GM12878 (cell line): Measurements from ENCODE around the gene GABRB3. TPM values are rescaled to one million over a fixed set of nuclear protein-coding genes. Genes with fewer than 3 reads are reported as not detected.

Experiments used
- ATAC-seq: fragments of 200-7000 bp; cut with Tn5 transposase; 3 replicates; pipeline ENCODE4 v1.9.1; 2020; ENCODE audit warnings: mild to moderate bottlenecking, moderate library complexity
- BruUV-seq: library from RNA; stranded (reverse); fragments of 400-500 nt; replicated peaks from 2 replicates; lab custom pipeline; 2021; lab: Mats Ljungman, UMichigan
- CTCF ChIA-PET: fragments of 300-600 bp; sonication (Branson Sonifier 250); formaldehyde crosslinking; extraction: SDS; loops from one replicate; lab custom pipeline; 2021; ENCODE audit warnings: inconsistent platforms; lab: Yijun Ruan, JAX
- POLR2A ChIA-PET: fragments of 350-600 bp; formaldehyde crosslinking; extraction: SDS; loops from one replicate; lab custom pipeline; 2021; ENCODE audit warnings: inconsistent platforms; lab: Charles Lee
- RAD21 ChIA-PET: fragments of 300-600 bp; sonication (Branson Sonifier 250); formaldehyde crosslinking; loops from one replicate; lab custom pipeline; 2023; ENCODE audit warnings: antibody characterized with exemption; ENCODE audit not compliant: unreplicated experiment; lab: Charles Lee
- SMC1A ChIA-PET: fragments of 300-600 bp; sonication (Branson Sonifier 250); formaldehyde crosslinking; loops from one replicate; lab custom pipeline; 2023; ENCODE audit not compliant: unreplicated experiment, uncharacterized antibody; lab: Charles Lee
- DNase-seq: peaks from one replicate; pipeline ENCODE4 v3.0.0-alpha.2; 2011; ENCODE audit warnings: low read depth, low spot score
- FAIRE-seq: peaks from 3 replicates; lab custom pipeline; 2011; peaks lifted over from hg19 to GRCh38; lab: Jason Lieb, UNC
- H2AFZ ChIP-seq: 2 replicates; pipeline ENCODE4 v1.6.0; 2011; ENCODE audit warnings: low read depth, low read length, control low read depth; ENCODE audit not compliant: control insufficient read depth
- H3K27ac ChIP-seq: 2 replicates; pipeline ENCODE4 v1.5.1; 2011; ENCODE audit warnings: control low read depth; ENCODE audit not compliant: control insufficient read depth, insufficient read depth
- H3K27me3 ChIP-seq, 2 experiments: replicated peaks in 1 of 2; 2 replicates each; pipeline versions ENCODE4 v1.6.0 to v1.6.1; 2011; ENCODE audit warnings: low read length in 1 of 2; ENCODE audit not compliant: control insufficient read depth in 2 of 2, insufficient read depth in 2 of 2
- H3K36me3 ChIP-seq, 2 experiments: 2 replicates each; pipeline ENCODE4 v1.5.1; 2011; ENCODE audit warnings: low read length in 1 of 2; ENCODE audit not compliant: control insufficient read depth in 2 of 2, insufficient read depth in 2 of 2
- H3K4me1 ChIP-seq: 2 replicates; pipeline ENCODE4 v1.6.1; 2011; ENCODE audit warnings: mild to moderate bottlenecking, low read length, moderate library complexity, mixed read lengths; ENCODE audit not compliant: control insufficient read depth, insufficient read depth
- H3K4me2 ChIP-seq: 2 replicates; pipeline ENCODE4 v1.6.0; 2011; ENCODE audit warnings: control low read depth; ENCODE audit not compliant: control insufficient read depth, insufficient read depth
- H3K4me3 ChIP-seq: fragments of 200-600 bp; sonication (generic); 2 replicates; pipeline ENCODE4 v1.5.1; 2016
- H3K79me2 ChIP-seq: 2 replicates; pipeline ENCODE4 v1.6.0; 2011; ENCODE audit warnings: low read length; ENCODE audit not compliant: control insufficient read depth, insufficient read depth
- H3K9ac ChIP-seq: 2 replicates; pipeline ENCODE4 v1.8.0; 2011; ENCODE audit warnings: low read length, control low read depth, mixed read lengths; ENCODE audit not compliant: control insufficient read depth, insufficient read depth
- H3K9me3 ChIP-seq: replicated peaks from 3 replicates; pipeline ENCODE4 v1.5.1; 2011; ENCODE audit warnings: mild to moderate bottlenecking, low read length; ENCODE audit not compliant: control insufficient read depth, insufficient read depth
- H4K20me1 ChIP-seq: 2 replicates; pipeline ENCODE4 v1.6.0; 2011; ENCODE audit not compliant: control insufficient read depth, insufficient read depth
- ATF7 ChIP-seq: fragments of 450-650 bp; IDR thresholded peaks from 2 replicates; pipeline ENCODE4 v1.6.1; 2016; ENCODE audit warnings: low read depth, mild to moderate bottlenecking
- CREM ChIP-seq: IDR thresholded peaks from 2 replicates; pipeline ENCODE4 v1.6.1; 2014; ENCODE audit warnings: antibody characterized with exemption, low read depth
- HCFC1 ChIP-seq: fragments of 150-350 bp; IDR thresholded peaks from 2 replicates; pipeline ENCODE4 v1.6.1; 2014; ENCODE audit warnings: low read length
- KLF5 ChIP-seq: fragments of 450-650 bp; IDR thresholded peaks from 2 replicates; pipeline ENCODE4 v1.6.1; 2014; ENCODE audit warnings: mild to moderate bottlenecking; ENCODE audit not compliant: partially characterized antibody
- MYC ChIP-seq: IDR thresholded peaks from 2 replicates; pipeline ENCODE4 v1.6.1; 2011; ENCODE audit warnings: mild to moderate bottlenecking, low read length, moderate library complexity, inconsistent platforms; ENCODE audit not compliant: insufficient read depth, insufficient replicate concordance, insufficient read length, severe bottlenecking
- NFIC ChIP-seq: IDR thresholded peaks from 2 replicates; pipeline ENCODE4 v1.6.1; 2012; ENCODE audit warnings: low read depth, mild to moderate bottlenecking, inconsistent platforms, low read length, moderate library complexity
- PML ChIP-seq: IDR thresholded peaks from 2 replicates; pipeline ENCODE4 v1.6.1; 2012; ENCODE audit warnings: low read length, inconsistent platforms
- RAD21 ChIP-seq: IDR thresholded peaks from 2 replicates; pipeline ENCODE4 v1.6.1; 2011; ENCODE audit warnings: mild to moderate bottlenecking, low read depth, low read length, moderate library complexity; ENCODE audit not compliant: insufficient read depth
- SMAD5 ChIP-seq: IDR thresholded peaks from 2 replicates; pipeline ENCODE4 v1.6.1; 2016; ENCODE audit warnings: antibody characterized with exemption, low read depth
- SMARCA5 ChIP-seq: fragments of 450-650 bp; IDR thresholded peaks from 2 replicates; pipeline ENCODE4 v1.6.1; 2017; ENCODE audit warnings: mild to moderate bottlenecking
- SP1 ChIP-seq: IDR thresholded peaks from one replicate; pipeline ENCODE4 v1.6.1; 2011; ENCODE audit warnings: low read depth, low read length
- TBL1XR1 ChIP-seq: IDR thresholded peaks from 2 replicates; pipeline ENCODE4 v1.6.1; 2012; ENCODE audit warnings: low read depth, low read length, improper control_type of control experiment
- TCF3 ChIP-seq: IDR thresholded peaks from 2 replicates; pipeline ENCODE4 v1.6.1; 2012; ENCODE audit warnings: low read depth, mild to moderate bottlenecking, low read length, borderline replicate concordance; ENCODE audit not compliant: insufficient read depth
- ZBTB11 ChIP-seq: fragments of 450-650 bp; formaldehyde crosslinking; IDR thresholded peaks from 2 replicates; pipeline ENCODE4 v1.5.0; 2022; ENCODE audit warnings: mild to moderate bottlenecking, missing genetic modification characterization
- ZNF217 ChIP-seq: fragments of 450-650 bp; IDR thresholded peaks from 2 replicates; pipeline ENCODE4 v1.6.1; 2017; ENCODE audit warnings: antibody characterized with exemption, mild to moderate bottlenecking
- WGBS: methylation state at CpG from one replicate; pipeline ENCODE4 v1.1.6; 2016; ENCODE audit warnings: low lambda C conversion rate; ENCODE audit not compliant: insufficient replicate concordance, insufficient coverage; ENCODE audit errors: missing lambda C conversion rate; 5-methylcytosine and 5-hydroxymethylcytosine counted together
- in situ Hi-C: fragments of 300-500 bp; cut with MboI; formaldehyde crosslinking; loops from 9 replicates; pipeline ENCODE4 v1.14.3; 2018; ENCODE audit warnings: mixed read lengths
- intact Hi-C: fragments of 100-400 bp; cut with micrococcal nuclease; formaldehyde crosslinking; loops from one replicate; pipeline ENCODE4 v1.14.2; 2022; ENCODE audit not compliant: unreplicated experiment
- polyA plus RNA-seq, 11 experiments: library from polyadenylated mRNA; depleted of rRNA in 4 of 11; unstranded in 6 of 11; stranded (reverse) in 5 of 11; fragments of >200 nt; fragmentation: Nextera tagmentation in 4 of 11; fragmentation: Illumina TruSeq in 1 of 11; extraction: Ambion mirVana in 4 of 11; extraction: Trizol in 1 of 11; gene quantifications; 1 replicate in 1 of 11; 2 replicates in 10 of 11; pipeline versions ENCODE4 v1.2.1 to v1.2.3, GENCODE V29; 2011 to 2016; ENCODE audit warnings: inconsistent platforms in 2 of 11, missing spikeins in 2 of 11, low read depth in 1 of 11
- total RNA-seq, 4 experiments: library from RNA; depleted of rRNA in 3 of 4; stranded (reverse); fragments of >200 nt in 3 of 4; fragmentation: Illumina TruSeq in 1 of 4; extraction: Trizol in 1 of 4; gene quantifications; 2 replicates each; pipeline versions ENCODE4 v1.2.1 to v1.2.3, GENCODE V29; 2013 to 2021
- TF ChIP-seq, protein P1 (sequence below): IDR thresholded peaks from 2 replicates; pipeline ENCODE4 v1.6.1; 2011; ENCODE audit warnings: borderline replicate concordance, low read depth, mild to moderate bottlenecking, moderate library complexity, mixed read lengths, low read length; ENCODE audit not compliant: insufficient read depth; ENCODE audit errors: extremely low read length
- TF ChIP-seq, protein P2 (sequence below): fragments of 450-650 bp; IDR thresholded peaks from 2 replicates; pipeline ENCODE4 v1.6.1; 2018; ENCODE audit warnings: mild to moderate bottlenecking, low read depth, moderate library complexity; ENCODE audit not compliant: partially characterized antibody

GABRB3 gene
- total and polyA plus RNA-seq, 10 of the 15 experiments (the other 5 are each of a cell fraction or from before 2014, with no cell fraction given): 0.05 to 0.08 (median 0.05) TPM; not detected in 7

DNA sequence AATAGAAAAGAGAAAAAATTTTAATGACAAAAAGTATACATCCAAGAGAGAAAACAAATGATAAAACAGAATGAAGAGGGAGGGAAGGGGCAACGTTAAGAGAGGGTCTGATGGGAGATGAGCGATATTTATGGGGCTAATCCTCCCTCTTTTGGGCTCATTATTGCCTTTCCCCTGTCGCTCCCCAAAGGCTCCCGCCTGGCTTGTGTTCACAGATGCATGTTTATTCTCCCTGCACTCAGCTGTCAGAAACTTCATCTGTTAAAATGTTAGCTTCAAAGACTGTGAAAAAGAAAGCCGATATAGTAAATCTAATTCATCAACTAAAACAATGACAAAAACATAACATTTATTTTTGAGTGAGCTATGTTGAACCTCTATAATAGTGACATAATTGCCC, 74.3 kb downstream of the GABRB3 start:
- no peaks in the 10 kb centered on the region for H3K79me2 ChIP-seq
- H2AFZ ChIP-seq: no peak overlapping the region
- in situ Hi-C loops (no loop called here), intact Hi-C loops (no loop called here)
- BruUV-seq: no TSS peak
- no peak overlapping the region for H3K4me3 ChIP-seq
- ChIA-PET CTCF (no interaction called here), POLR2A (no interaction called here), RAD21 (no interaction called here), SMC1A (no interaction called here)
- no peaks in the 10 kb centered on the region for H3K9me3 ChIP-seq
- no peak for DNase-seq
- H3K9ac ChIP-seq: no peak overlapping the region
- H3K4me2 ChIP-seq: no peak overlapping the region
- H3K27ac ChIP-seq: no peak overlapping the region
- 23% methylated on average over 5 of the region's 5 CpGs for whole genome bisulfite sequencing
- H3K36me3 ChIP-seq: no peaks in the 10 kb centered on the region
- H4K20me1 ChIP-seq: no peaks in the 10 kb centered on the region
- ATAC-seq: no peak
- no peaks in the 10 kb centered on the region for H3K4me1 ChIP-seq
- TF ChIP-seq RAD21 (no peak), ZNF217 (no peak), TBL1XR1 (no peak), KLF5 (no peak), CREM (no peak), TCF3 (no peak), NFIC (no peak), ATF7 (no peak), HCFC1 (no peak), SMARCA5 (no peak), PML (no peak), SP1 (no peak), SMAD5 (no peak), ZBTB11 (CRISPR knock-in tag) (no peak), MYC (no peak)
- TF ChIP-seq, protein P1, sequence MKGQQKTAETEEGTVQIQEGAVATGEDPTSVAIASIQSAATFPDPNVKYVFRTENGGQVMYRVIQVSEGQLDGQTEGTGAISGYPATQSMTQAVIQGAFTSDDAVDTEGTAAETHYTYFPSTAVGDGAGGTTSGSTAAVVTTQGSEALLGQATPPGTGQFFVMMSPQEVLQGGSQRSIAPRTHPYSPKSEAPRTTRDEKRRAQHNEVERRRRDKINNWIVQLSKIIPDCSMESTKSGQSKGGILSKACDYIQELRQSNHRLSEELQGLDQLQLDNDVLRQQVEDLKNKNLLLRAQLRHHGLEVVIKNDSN: no peak
- TF ChIP-seq, protein P2, sequence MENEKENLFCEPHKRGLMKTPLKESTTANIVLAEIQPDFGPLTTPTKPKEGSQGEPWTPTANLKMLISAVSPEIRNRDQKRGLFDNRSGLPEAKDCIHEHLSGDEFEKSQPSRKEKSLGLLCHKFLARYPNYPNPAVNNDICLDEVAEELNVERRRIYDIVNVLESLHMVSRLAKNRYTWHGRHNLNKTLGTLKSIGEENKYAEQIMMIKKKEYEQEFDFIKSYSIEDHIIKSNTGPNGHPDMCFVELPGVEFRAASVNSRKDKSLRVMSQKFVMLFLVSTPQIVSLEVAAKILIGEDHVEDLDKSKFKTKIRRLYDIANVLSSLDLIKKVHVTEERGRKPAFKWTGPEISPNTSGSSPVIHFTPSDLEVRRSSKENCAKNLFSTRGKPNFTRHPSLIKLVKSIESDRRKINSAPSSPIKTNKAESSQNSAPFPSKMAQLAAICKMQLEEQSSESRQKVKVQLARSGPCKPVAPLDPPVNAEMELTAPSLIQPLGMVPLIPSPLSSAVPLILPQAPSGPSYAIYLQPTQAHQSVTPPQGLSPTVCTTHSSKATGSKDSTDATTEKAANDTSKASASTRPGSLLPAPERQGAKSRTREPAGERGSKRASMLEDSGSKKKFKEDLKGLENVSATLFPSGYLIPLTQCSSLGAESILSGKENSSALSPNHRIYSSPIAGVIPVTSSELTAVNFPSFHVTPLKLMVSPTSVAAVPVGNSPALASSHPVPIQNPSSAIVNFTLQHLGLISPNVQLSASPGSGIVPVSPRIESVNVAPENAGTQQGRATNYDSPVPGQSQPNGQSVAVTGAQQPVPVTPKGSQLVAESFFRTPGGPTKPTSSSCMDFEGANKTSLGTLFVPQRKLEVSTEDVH: no peak
- no peak for FAIRE-seq
- no peaks in the 10 kb centered on the region for H3K27me3 ChIP-seq
